NOMO-1 treated with DMSO at 0.1 percent for 48 hours (cell line): ENCODE measurements around the gene SRGAP1.

Experiments used
- DNase-seq: peaks from one replicate; lab custom pipeline; 2025; ENCODE audit not compliant: unreplicated experiment; lab: John Stamatoyannopoulos, UW

The SRGAP1 gene

DNA sequence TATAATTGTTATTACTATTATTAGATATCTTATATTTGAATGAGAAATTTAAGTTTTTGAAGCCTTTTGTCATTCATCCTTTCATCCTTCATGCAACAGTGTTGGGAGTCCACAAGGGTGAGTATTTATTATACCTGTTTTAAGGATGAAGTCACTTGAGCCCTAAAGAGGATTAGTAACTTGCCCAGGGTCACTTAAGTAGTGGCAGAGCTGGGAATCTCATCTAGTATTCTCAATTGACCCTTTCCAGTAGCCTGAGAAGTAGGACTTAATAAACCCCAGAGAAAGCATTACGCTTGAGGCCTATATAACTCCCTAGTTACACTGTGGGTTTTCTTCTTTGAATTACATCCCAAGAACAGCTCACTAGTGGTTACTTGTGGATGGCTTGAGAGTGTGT is 119.8 kb downstream of the SRGAP1 start:
- DNase-seq, result no peak

DNA sequence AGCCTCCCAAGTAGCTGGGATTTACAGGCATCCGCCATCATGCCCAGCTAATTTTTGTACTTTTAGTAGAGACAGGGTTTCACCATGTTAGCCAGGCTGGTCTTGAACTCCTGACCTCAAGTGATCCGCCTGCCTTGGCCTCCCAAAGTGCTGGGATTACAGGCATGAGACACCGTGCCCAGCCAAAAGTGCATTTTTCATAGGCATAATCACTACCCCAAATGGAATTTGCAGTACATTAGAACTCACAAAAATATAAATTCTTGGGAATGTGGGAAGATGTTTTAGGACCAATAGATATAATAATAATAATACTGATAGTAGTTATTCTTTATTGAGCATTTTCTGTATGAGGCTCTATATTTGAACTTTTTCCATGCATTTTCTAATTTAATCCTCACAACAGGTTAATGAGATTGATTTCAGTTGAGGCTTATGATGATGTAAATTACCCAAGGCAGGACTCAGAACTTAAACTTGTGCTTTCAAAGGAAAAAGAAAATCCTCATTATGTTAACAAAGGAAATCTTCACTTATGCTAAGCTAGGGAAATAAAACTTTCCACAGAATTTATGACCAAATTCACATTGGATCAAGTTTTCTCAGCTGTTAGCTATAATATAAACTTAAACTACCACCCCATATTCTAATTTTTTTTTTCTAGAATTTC is 121.6 kb downstream of the SRGAP1 start:
- no peak for DNase-seq

DNA sequence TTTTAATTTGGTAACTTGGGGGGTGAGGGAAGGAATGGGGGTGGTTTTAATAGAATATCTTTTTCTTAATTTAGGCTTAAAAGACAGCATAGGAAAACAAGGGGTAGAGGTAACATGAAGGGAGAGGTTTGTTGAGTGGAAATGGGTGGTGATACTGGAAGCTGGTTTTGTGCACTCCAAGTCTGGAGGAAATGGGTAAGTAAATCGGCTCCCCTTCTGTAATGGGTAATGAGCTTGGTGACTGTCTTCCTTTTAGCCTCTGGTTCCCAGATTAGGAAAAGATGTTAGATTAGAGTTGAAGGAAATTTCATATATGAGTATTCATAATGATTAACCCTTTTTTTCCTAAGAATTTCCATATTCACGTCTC is 122.1 kb downstream of the SRGAP1 start:
- no peak for DNase-seq

DNA sequence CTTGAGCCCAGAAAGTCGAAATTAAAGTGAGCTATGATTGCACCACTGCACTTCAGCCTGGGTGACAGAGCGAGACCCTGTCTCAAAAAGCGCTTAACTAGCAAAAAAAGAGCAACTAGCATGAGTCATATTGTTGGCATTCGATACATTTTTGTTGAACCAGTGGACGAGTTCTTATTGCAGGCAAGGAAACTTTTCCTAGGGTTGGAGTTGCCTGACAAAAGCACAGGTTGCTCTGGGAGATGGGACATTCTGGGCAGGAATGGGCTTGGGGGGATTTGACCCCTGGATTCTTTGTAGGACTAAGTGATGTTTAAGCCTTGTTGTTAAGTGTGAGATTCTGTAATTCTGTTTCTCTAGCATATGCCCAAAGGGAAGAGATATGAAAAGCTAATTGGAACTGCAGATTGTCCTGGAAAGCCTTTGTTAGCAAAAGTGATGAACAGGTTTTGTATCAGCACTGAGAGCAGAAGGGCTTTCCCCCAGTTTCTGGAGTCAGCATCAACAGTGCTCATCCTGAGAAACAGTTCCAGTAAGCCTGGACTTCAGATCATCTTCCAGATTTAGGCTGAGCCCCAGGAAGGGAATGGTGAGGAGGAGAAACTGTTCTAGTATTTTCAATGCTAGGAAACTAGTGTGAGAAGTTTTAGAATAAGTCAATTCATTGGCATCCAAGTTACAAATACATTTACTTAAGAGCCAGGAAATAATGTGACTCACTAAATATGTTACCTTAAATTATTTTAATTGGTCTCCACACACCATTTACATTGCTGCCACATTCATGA is 123.1 kb downstream of the SRGAP1 start:
- no peak for DNase-seq

DNA sequence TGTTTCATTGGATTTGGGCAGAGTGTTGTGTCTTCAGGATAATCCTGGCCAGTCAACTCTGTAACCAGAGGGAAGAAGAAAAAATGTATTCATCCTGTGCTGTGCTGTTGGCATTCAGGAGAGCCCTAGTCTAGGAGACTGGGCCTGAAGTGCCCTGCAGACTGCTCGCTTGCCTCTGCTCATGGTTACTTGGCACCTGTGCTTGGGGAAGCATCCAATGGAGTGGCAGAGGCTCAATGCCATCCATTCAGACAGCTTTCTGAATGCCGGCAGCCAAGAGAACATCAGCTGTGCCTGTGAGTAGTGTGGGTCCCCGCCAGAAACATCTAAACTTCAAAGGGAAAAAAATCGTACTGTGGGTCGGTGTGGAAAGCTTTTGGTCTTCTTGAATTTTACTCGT is 124.2 kb downstream of the SRGAP1 start:
- no peak for DNase-seq

DNA sequence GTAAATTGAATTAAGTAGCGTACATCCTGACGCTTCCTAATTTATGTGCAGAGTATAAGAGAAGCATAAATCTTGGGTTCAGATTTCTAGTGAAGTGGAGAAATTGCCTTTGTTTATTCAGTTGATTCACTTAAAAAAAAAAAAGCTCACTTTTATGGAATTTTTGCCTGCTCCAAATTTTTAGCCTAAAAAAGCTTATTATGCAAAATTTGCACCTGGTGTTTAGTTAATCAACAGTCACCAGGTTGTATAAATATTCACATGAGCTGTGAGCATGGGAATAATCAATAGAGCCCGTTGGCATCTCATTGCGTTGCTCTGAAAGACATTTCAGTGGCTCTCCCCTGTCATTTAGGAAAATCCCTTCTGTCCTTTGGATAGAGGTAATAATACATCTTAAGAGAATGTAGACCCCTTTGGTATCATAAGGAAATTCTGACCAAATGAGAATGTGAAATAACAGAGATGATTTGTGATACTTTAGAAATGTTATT is 132.4 kb downstream of the SRGAP1 start:
- no peak for DNase-seq

DNA sequence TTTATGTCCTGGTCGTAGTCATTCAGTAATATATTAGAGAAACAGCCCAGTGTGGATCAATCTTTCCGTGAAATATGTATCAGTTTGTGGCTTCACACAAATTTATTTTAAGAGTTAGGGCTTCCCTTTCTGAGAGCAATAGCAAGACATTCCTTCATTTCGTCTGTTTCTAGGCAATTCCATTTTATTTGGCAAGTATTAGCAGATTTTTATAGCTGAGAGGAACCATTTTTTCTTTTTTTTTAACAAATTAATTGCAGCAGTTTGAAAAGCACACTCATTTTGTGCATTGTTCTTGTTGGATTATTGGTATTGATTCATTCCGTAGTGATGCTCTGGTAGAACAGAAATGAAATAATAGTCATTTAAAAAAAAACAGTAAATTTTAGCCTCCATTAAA is 132.9 kb downstream of the SRGAP1 start:
- no peak for DNase-seq

DNA sequence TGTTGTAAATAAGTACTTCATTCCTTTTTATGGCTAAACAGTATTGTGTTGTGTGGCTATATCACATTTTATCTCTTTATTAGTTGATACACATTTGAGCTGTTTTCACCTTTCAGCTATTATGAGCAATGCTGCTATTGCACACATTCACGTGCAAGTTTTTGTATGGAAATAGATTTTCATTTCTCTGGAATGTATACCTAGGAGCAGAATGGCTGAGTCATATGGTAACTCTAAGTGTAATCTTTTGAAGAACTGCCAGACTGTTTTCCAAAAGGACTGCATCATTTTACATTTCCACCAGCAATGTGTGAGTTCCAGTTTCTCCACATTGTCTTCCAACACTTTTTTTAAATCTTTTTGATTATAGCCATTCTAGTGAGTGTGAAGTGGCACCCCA is 134.0 kb downstream of the SRGAP1 start:
- DNase-seq, result no peak

DNA sequence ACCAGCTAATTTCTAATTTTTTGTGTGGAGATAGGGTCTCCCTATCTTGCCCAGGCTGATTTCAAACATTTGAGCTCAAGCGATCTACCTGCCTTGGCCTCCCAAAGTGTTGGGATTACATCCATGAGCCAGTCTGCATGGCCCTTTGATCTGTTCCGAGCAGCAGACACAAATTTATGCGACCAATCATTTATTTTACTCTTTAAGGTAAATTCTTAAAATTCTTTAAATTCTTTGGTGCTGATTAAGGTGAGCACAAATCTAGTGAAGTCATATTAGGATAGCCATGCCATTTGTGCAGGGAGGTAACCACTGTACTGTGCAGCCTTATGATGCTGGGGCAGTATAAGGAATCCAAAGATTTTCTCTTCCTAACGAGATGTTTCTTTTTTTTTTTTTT is 135.7 kb downstream of the SRGAP1 start:
- DNase-seq, result no peak

DNA sequence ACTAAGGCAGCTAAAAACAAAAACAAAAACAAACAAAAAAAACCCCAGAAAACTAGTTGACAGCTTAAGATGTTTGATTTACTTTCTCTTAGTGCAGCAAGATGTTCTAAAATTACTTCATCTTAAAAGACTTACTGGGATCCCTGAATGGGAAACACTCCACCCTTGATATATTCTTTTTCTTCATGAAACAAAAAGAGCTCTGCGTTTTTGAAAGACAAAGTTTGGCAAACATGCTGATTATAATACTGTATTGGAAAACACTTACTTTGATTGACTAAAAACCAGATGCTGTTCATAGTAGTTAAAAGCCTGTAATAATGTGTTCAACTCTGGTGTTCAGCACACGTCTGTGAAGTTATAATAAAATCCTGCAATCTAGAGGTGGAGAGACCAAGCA is 136.8 kb downstream of the SRGAP1 start:
- no peak for DNase-seq

DNA sequence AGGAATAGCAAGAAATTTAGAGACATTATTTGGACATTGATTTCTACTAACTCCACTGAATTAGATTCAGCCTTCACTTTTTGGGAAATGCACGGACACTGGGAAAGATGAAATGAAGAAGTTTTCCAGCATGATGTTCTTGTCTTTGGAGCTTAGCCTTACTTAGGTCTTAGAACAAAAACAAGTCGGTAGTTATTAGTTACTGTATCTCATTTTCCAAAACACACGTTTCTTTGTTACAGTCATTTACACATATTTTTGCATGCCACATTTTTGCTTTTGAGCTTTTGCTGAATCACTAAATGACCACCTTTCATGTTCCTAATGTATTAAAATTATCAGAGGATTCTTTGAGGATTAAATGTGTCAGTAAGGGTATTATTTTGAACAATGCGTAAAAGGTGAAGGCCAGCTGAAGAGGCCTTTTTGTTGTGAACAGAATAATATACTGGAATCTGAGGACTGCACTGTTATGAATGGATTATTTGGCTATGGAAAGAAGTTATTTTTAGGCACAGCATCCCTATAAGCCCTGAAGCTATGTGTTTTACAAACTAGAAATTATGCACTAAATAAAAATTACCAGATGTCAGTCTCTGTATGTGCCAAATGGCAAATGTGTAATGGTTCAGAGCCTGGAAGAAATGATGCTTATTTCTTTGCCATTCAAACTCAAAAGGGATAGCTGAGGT is 138.2 kb downstream of the SRGAP1 start:
- DNase-seq, result no peak

DNA sequence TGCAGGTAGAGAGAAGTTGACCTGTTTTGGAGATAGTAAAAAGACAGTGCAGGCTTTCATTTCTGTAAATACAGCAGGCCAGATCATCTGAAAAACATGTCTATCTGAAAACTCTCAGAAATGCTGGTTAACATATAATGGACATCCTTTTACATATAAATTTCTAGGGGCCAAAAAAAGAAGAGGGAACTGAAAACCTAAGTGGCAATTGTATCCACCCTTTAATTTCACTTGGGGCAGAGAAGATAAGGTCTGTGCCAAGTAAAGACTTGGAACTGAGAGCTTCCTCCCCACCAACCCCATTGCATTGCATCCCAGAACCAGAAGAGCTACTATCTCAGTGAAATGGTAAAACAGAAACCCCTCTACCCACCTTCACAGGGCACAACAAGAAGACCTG is 141.0 kb downstream of the SRGAP1 start:
- DNase-seq, result peak; percentile 72

DNA sequence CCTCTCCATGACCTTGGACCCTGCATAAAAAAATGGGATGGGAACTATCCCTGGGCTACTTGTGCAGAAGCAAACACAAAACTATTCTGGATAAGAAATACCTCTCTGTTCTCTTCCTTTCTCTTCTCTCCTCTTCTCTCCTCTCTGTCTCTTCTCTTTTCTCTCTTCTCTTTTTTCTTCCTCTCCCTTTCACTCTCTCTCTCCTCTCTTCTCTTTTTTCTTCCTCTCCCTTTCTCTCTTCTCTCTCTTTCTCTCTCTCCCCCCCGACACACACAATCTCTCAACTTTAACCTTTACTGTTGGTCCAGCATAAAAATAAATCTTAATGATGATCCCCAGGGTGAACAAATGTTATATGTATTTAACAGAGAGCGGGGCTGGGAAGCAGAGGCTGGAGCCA is 141.4 kb downstream of the SRGAP1 start:
- no peak for DNase-seq

DNA sequence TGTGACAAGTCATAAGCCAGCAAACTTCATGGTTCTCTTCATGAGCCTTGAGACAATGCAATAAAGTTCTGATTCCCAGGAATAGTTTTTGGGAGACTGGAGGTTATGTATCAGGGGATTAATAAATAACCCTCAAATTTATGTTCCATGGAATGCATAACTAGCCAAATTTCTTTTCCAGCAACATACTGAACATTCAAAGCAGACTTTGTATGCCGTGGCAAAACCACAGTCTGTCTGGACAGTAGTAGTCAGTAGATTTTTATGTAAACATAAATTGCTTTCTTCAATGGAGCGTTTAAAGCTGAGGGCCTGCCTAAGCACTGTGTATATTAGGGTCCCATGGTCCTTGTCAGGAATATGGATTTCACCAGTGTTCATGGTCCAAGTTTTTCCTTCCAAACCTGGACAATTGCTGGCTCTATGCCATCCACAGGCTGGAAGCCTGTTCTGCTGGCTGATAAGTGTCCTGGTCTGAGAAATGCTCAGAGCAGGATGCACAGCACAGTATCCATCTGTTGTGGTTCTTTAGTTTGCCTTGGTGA is 144.9 kb downstream of the SRGAP1 start:
- DNase-seq, result no peak

DNA sequence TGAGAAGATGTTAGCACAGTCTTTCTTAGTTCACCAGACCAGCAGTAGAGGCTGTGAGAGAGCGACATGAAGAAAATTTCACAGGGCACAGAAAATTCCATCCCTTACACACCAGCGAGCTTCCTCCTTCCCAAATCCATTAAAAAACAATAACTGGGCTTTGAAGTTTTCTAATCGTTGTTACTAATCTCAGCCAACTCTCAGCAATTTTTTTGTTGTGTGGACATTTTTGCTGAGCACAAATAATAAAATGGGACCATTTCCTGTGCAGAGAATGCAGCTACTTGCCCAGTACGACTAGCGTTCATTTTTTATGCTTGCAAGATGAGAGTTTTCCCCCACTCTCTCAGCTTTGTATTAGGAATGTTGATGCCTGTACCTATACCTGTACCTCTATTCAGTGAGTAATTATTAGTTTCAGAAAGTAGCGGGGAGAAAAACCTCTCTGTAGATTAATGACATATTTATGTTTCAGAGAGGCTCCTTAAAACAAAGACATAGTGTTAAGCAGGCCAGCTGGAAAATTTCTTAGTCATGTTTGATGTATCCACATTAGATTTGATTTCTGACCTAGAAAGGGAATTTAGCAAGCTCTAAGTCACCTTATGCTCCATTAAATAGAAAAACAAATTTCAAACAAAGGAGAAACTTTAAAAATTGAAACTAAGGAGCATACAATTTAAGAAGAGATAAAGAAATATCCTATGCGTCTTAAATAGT is 146.5 kb downstream of the SRGAP1 start:
- no peak for DNase-seq

DNA sequence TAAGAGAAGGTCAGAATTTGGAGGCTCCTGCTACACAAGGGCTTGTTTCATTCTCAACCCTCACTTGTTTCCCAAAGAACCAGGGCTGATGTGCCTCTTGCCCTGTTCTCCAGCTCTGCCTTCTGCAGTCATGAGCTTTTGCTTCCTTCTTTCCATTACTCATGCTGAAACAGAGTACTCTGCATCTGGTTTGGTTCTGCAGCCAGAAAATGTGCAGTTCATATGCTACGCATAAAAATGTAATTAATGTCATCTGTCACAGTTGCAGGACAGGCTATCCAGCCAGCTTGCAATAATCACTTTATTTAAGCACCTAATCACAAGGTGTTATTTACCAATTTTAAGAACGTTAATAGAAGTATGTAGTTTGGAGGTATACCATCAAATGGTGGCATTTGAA is 150.2 kb downstream of the SRGAP1 start:
- DNase-seq, result no peak

DNA sequence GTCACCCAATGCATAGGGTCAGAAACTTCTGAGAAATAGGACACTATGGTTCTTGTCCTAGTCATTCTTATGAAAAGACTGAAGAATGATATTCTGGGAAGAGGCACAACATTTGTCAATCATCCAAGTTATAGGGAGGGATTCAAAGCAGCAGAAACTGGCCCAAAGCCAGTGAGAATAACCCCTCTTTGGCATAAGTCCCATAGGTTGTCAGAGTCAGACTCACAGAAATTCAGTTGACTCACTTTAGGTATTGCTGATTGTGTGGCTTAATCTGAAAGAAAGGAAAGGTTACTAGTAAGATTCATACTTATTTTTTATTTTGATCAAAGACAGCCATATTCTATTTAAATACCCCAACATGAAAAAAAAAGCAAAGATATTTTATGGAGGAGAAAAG is 151.0 kb downstream of the SRGAP1 start:
- DNase-seq, result no peak

DNA sequence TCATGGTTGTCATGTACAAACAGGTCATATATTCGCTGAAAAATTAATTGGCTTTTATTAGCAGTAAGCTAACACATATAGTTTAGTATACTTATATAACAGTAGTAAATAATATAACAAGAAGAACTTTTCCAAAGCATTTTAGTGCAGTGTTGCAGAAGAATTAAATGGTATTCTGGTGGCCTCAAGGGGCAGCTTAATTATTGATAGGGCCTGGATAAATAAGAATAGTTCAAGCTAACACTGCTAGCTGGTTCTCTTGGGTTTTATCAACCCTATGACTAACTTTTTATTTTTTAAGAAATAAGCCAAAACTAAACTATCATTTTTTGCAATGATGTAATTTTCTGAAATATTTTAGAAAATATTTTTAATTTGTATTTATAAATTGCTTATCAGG is 152.1 kb downstream of the SRGAP1 start:
- no peak for DNase-seq

DNA sequence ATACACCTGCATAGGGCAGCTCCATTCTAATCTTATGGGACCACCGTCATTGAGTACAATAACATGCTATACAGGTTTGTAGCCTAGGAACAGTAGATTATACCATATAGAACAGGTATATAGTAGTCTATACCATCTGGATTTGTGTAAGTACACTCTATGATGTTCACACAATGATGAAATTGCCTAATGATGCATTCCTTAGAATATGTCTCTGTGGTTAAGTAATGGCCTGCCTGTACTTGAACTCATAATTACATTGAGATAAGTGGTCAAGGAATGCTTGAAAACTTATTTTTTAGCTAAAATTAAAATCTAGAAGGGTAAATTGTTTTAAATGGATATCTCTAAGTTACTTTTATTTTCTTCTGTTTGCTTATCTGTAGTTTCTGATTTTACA is 152.7 kb downstream of the SRGAP1 start:
- DNase-seq, result no peak

DNA sequence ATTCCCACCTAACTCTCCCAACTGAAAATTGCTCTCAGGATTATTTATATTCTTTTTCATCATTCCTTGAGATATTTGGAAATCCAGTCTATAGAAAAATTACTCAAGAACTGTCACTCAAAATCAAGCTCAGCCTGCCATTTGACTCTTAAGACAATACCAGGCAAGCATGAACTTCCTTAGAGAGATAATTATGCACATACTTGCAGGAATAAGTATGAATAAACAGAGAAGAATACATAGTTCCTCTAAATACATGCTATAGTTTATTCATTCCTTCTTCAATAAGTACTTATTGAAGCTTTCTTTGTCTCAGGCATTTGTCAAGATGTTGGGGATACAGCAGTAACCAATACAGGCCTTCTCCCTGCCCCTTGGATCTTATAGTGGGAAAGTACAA is 154.1 kb downstream of the SRGAP1 start:
- DNase-seq, result no peak

DNA sequence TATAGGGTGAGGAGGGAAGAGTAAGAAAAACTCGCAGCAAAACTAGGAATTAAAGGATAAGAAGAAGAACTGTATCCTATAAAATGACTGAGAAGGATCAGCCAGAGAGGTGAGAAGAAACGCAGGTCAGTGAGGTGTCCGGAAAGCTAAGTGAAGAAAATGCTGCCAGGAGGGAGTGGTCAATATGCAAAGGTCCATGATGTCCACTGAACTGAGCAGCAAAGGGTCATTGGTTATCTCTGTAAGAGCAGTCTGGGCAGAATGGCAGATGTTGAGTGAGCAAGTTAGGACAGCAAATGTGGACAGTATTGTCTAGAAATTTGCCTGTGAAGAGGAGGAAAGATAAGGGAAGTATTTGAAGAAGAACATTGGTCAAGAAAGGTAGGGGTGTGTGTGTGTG is 155.4 kb downstream of the SRGAP1 start:
- no peak for DNase-seq
